Measurements from ENCODE around the gene NTNG1. TPM values are rescaled to one million over a fixed set of nuclear protein-coding genes. Genes with fewer than 3 reads are reported as not detected.

The NTNG1 gene
- total and polyA plus RNA-seq, 2 of the 4 experiments (the other 2 are of a cell fraction) = 1.2 to 2.3 TPM

- H3K27me3 ChIP-seq (ENCODE audit: control insufficient read depth, insufficient read depth, low read length) = no peaks in the 10 kb centered on the region
- H2BK15ac ChIP-seq (ENCODE audit: low read depth, low read length) = no peak overlapping the region
- H3K79me1 ChIP-seq (ENCODE audit: low read depth in 1 of 2, low read length in 2 of 2) = no peaks in the 10 kb centered on the region
- H3K23ac ChIP-seq (ENCODE audit: low read depth, low read length) = no peak overlapping the region
- ATAC-seq (ENCODE audit: low read depth) = no peak
- no peak overlapping the region for H2AFZ ChIP-seq (replicated peaks; ENCODE audit: low read length, poor library complexity)
- no peak overlapping the region for H3K27ac ChIP-seq (ENCODE audit: insufficient read depth, low read length)
- no peaks in the 10 kb centered on the region for H3K9me3 ChIP-seq (ENCODE audit: control insufficient read depth, insufficient read depth, low read length)
- ChIA-PET POLR2A (ENCODE audit: unreplicated experiment) (no interaction called here), CTCF (interaction anchor here (1.1 kb wide), 1 partner anchor 10 kb away, joined by 3 read pairs; no protein-coding TSS in a partner anchor)
- BruUV-seq (replicated peaks) = no TSS peak
- no peak overlapping the region for H2AK9ac ChIP-seq (replicated peaks; ENCODE audit: low read depth, low read length, poor library complexity)
- H4K8ac ChIP-seq (ENCODE audit: low read depth in 2 of 2, low read length in 2 of 2) = no peak overlapping the region
- H3K4ac ChIP-seq (ENCODE audit: low read depth, low read length) = no peak overlapping the region
- no peak overlapping the region for H2BK120ac ChIP-seq (ENCODE audit: low read depth, low read length)
- intact Hi-C loops (cut with micrococcal nuclease) = no loop called here
- no peaks in the 10 kb centered on the region for H3K36me3 ChIP-seq (ENCODE audit: control insufficient read depth, insufficient read depth, low read length)
- no peak overlapping the region for H4K5ac ChIP-seq (ENCODE audit: low read depth, low read length)
- TF ChIP-seq MXI1 (IDR thresholded peaks at IDR 0.05; ENCODE audit: borderline replicate concordance, low read depth, low read length) = no peak
- TF ChIP-seq RCOR1 (IDR thresholded peaks at IDR 0.05; ENCODE audit: insufficient replicate concordance, low read length) = no peak
- no peak for TF ChIP-seq BHLHE40 (IDR thresholded peaks at IDR 0.05; ENCODE audit: low read depth, low read length)
- TF ChIP-seq, protein P1, sequence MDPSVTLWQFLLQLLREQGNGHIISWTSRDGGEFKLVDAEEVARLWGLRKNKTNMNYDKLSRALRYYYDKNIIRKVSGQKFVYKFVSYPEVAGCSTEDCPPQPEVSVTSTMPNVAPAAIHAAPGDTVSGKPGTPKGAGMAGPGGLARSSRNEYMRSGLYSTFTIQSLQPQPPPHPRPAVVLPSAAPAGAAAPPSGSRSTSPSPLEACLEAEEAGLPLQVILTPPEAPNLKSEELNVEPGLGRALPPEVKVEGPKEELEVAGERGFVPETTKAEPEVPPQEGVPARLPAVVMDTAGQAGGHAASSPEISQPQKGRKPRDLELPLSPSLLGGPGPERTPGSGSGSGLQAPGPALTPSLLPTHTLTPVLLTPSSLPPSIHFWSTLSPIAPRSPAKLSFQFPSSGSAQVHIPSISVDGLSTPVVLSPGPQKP (IDR thresholded peaks at IDR 0.05; ENCODE audit: borderline replicate concordance, low read depth, low read length) = no peak
- TF ChIP-seq NFE2L2 (IDR thresholded peaks at IDR 0.05; ENCODE audit: low read depth, low read length) = no peak
- no peak for TF ChIP-seq FOS (IDR thresholded peaks at IDR 0.05; ENCODE audit: low read depth, low read length)
- no peak overlapping the region for H3K14ac ChIP-seq (replicated peaks; ENCODE audit: low read depth, low read length)
- no peak overlapping the region for H2AK5ac ChIP-seq (ENCODE audit: low read depth, low read length)
- no peaks in the 10 kb centered on the region for H4K20me1 ChIP-seq (ENCODE audit: insufficient read depth, low read length)
- H3K9ac ChIP-seq (ENCODE audit: low read depth, low read length) = no peak overlapping the region
- H3K9me1 ChIP-seq (ENCODE audit: insufficient read depth, low read length) = no peaks in the 10 kb centered on the region
- no peak overlapping the region for H3K18ac ChIP-seq (ENCODE audit: low read depth, low read length)
- in situ Hi-C loops (cut with MboI; ENCODE audit: low sequenced_read_pairs) = no loop called here
- no CpG with 5 or more reads among the region's 4 CpGs for WGBS, 2 experiments (ENCODE audit: extremely low coverage in 2 of 2, insufficient read length in 1 of 2)
- no peak overlapping the region for H2BK20ac ChIP-seq (ENCODE audit: low read depth, low read length)
- no peak overlapping the region for H3K4me3 ChIP-seq (ENCODE audit: insufficient read depth, low read depth, low read length)
- H4K91ac ChIP-seq (ENCODE audit: insufficient read depth, low read depth, low read length) = no peak overlapping the region
- no peaks in the 10 kb centered on the region for H3K4me1 ChIP-seq (ENCODE audit: control insufficient read depth, insufficient read depth, low read length)
- no peak overlapping the region for H3K4me2 ChIP-seq (ENCODE audit: low read depth, low read length)
- dilution Hi-C loops (cut with HindIII; ENCODE audit: low sequenced_read_pairs, unreplicated experiment) = no loop called here
- no peak overlapping the region for H2BK5ac ChIP-seq (ENCODE audit: low read depth, low read length, poor library complexity, severe bottlenecking)
- no peak for DNase-seq
- H3K56ac ChIP-seq (ENCODE audit: extremely low read depth, insufficient read depth, low read length) = no peak overlapping the region
Measured at GRCh38 chr1:107459204-107459904, 318.5 kb downstream of the NTNG1 start.

All from IMR-90 (cell line).